Measurements from ENCODE around the gene OOSP4A. TPM values are rescaled to one million over a fixed set of nuclear protein-coding genes. Genes with fewer than 3 reads are reported as not detected.

The OOSP4A gene
- total RNA-seq (2014; rRNA removed; shearing (Covaris generic)), result not detected in 2 replicates

- DNase-seq (ENCODE audit: low read depth), result no peak
Observed at GRCh38 chr11:59963733-59964132, at the start of gene OOSP4A. Gene OOSP4A (plus strand): TSS chr11:59964033. CDS start chr11:59964033, 0 bp downstream.

GRCh38 chr11:59918480-59918879, 45.4 kb upstream of the OOSP4A start:
- DNase-seq (ENCODE audit: low read depth), result no peak

- peak; percentile 42 for DNase-seq (ENCODE audit: low read depth)
Observed at GRCh38 chr11:59918987-59919589, 44.7 kb upstream of the OOSP4A start.

GRCh38 chr11:59923813-59924212, 40.0 kb upstream of the OOSP4A start:
- no peak for DNase-seq (ENCODE audit: low read depth)

- no peak for DNase-seq (ENCODE audit: low read depth)
Observed at GRCh38 chr11:59931688-59932087, 32.1 kb upstream of the OOSP4A start.

GRCh38 chr11:59938132-59938531, 25.7 kb upstream of the OOSP4A start, which contains the start of gene OOSP1:
Gene OOSP1 (plus strand): TSS chr11:59938432. CDS start chr11:59938455, 23 bp downstream.
- no peak for DNase-seq (ENCODE audit: low read depth)

GRCh38 chr11:59938718-59939117, 25.1 kb upstream of the OOSP4A start:
- no peak for DNase-seq (ENCODE audit: low read depth)

GRCh38 chr11:59939482-59939881, 24.4 kb upstream of the OOSP4A start:
- no peak for DNase-seq (ENCODE audit: low read depth)

GRCh38 chr11:59941091-59941490, 22.7 kb upstream of the OOSP4A start:
- DNase-seq (ENCODE audit: low read depth), result no peak

GRCh38 chr11:59943997-59944714, 19.7 kb upstream of the OOSP4A start:
- no peak for DNase-seq (ENCODE audit: low read depth)

GRCh38 chr11:59944720-59945119, 19.1 kb upstream of the OOSP4A start:
- no peak for DNase-seq (ENCODE audit: low read depth)

GRCh38 chr11:59953463-59954218, 10.2 kb upstream of the OOSP4A start:
- DNase-seq (ENCODE audit: low read depth), result no peak

GRCh38 chr11:59954219-59954847, 9.5 kb upstream of the OOSP4A start:
- DNase-seq (ENCODE audit: low read depth), result no peak

- no peak for DNase-seq (ENCODE audit: low read depth)
Observed at GRCh38 chr11:59957094-59957493, 6.7 kb upstream of the OOSP4A start.

GRCh38 chr11:59960502-59961381, 3.1 kb upstream of the OOSP4A start:
- DNase-seq (ENCODE audit: low read depth), result no peak

- no peak for DNase-seq (ENCODE audit: low read depth)
Observed at GRCh38 chr11:59962107-59962482, 1.7 kb upstream of the OOSP4A start.

GRCh38 chr11:59965424-59965823, 1.6 kb downstream of the OOSP4A start:
- DNase-seq (ENCODE audit: low read depth), result no peak

GRCh38 chr11:59966201-59966600, 2.4 kb downstream of the OOSP4A start:
- DNase-seq (ENCODE audit: low read depth), result no peak

GRCh38 chr11:59967677-59968394, 4.0 kb downstream of the OOSP4A start:
- no peak for DNase-seq (ENCODE audit: low read depth)

GRCh38 chr11:59968395-59968783, 4.6 kb downstream of the OOSP4A start:
- no peak for DNase-seq (ENCODE audit: low read depth)

- no peak for DNase-seq (ENCODE audit: low read depth)
Observed at GRCh38 chr11:59973097-59973496, 9.3 kb downstream of the OOSP4A start.
